ENCODE data around the gene RNF31.
"Not testable (repeated sequence)": the region's sequence is repeated elsewhere in the genome, so short reads cannot be mapped to it uniquely, and the experiment has no call there.

Gene RNF31

DNA sequence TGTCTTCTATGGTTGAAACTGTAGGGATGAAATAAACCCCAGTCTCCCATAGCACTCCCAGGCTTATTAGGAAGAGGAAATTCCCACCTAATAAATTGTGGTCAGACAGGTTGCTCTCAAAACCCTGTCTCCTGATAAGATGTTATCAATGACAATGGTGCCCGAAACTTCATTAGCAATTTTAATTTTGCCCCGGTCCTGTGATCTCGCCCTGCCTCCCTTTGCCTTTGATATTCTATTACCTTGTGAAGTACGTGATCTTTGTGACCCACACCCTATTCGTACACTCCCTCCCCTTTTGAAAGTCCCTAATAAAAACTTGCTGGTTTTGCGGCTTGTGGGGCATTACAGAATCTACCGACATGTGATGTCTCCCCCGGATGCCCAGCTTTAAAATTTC lies 55.2 kb downstream of the RNF31 start:
- not testable (repeated sequence) for DNase-seq (ENCODE audit: low spot score)

DNA sequence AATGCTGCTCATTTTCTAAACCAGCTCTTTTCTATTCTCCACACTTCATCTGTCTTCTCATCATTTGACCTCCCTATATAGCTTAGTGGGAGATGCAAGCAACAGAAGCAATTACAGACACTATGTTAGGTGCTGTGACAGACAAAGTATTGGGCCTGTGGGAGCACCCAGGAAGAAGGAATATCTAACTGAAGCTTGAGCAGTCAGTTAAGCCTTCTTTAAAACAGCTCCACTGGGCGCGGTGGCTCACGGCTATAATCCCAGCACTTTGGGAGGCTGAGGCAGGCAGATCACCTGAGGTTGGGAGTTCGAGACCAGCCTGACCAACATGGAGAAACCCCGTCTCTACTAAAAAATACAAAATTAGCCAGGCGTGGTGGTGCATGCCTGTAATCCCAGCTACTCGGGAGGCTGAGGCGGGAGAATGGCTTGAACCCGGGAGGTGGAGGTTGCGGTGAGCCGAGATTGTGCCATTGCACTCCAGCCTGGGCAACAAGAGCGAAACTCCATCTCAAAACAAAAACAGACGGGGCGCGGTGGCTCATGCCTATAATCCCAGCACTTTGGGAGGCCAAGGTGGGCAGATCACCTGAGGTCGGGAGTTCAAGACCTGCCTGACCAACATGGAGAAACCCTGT lies 56.1 kb downstream of the RNF31 start:
- DNase-seq (ENCODE audit: low spot score), result not testable (repeated sequence)

DNA sequence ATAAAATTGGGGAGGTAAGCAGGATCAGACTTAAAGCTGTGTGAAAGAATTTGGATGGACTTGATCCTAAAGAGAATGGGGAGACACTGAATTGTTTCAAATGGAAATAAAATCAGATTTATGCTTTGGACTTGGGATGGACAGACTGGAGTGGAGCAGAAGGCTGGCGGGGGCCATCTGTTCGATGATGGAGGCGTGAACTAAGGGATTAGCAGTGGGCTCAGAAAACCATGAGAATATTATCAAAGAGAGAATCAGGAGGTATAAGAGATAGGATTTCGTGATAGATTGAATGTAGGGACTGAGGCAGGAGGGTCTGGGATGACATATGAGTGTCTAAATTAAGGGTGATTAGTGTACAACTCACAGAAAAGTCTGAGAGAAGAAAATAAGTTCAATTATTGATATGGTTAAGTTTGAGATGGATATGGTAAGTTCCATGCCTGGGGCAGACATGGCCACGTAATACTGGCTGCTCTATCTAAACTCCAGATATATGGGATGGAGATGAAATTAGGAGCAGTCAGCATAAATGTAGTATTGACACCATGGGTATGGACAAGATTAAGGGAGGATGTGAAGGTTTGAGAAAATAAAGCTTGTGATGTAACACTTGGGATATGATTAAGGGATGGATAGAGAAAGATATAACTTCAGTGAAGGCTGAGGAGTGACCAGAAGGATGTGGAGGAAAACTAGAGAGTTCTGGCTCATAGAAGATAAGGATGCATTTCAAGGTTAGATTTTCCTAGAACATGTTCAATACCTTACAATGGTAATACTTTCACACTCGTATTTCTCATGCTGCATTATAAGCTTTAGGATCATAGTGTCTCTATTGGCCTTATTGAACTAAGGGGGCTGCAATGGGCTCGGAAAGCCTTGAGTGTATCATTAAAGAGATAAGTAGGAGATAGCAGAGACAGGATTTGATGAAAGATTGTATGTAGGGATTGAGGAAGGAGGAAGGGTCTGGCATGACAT lies 57.2 kb downstream of the RNF31 start:
- no peak for DNase-seq (ENCODE audit: low spot score)

DNA sequence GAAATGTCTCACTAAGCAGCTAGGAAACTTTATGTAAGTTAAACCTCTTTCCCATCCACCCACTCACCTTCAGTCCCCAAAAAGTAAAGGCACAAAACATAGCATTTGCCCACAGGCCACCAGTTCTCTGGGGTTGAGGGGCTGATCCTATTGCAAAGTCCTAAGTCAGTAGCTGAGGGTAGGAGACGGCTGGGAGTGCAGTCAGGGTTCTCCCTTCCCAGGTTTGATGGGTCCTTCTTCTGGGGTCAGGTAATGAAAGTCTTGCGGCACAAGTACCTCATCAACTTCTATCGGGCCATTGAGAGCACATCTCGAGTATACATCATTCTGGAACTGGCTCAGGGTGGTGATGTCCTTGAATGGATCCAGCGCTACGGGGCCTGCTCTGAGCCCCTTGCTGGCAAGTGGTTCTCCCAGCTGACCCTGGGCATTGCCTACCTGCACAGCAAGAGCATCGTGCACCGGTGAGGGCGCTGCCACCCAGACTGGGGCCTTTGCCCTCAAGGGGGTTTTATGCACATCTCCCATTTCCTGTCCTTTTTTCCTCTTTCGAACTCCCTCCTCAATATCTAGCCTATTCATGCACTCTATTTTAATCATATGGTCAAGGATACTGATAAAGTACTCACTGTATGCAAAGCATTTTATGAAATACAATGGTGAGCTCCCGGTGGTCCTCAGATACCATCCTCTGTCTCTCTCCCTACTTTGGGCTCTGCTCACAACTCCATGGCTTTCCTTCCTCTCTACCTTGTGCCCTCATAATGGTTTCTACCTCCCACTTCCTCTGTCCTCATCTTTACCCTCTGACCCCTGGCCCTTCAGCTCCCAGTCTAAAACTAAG lies 59.2 kb downstream of the RNF31 start:
- no peak for DNase-seq (ENCODE audit: low spot score)

DNA sequence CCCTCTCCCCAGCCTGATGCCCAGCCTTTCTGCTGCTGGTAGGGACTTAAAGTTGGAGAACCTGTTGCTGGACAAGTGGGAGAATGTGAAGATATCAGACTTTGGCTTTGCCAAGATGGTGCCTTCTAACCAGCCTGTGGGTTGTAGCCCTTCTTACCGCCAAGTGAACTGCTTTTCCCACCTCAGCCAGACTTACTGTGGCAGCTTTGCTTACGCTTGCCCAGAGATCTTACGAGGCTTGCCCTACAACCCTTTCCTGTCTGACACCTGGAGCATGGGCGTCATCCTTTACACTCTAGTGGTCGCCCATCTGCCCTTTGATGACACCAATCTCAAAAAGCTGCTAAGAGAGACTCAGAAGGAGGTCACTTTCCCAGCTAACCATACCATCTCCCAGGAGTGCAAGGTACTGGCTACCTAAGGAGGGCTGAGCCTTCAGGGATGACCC lies 59.8 kb downstream of the RNF31 start:
- no peak for DNase-seq (ENCODE audit: low spot score)

DNA sequence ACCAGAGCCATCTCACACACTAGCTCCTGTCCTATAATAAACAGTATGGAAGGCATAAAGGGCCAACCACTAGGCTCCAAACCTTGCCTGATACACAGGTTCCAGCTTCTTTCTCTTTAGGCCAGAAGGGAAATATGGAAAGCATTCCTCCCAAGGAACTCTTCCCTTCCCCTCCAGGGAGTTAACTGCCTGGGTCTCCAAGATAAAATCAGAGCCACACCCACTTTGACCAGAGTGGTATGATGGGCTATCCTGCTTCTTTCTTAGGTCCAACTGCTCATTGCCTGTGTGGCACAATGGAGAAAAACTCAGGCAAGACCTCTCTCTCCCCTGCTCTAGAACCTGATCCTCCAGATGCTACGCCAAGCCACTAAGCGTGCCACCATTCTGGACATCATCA lies 60.3 kb downstream of the RNF31 start:
- DNase-seq (ENCODE audit: low spot score), result no peak

Measured in LoVo (cell line).